ENCODE measurements around the gene PAGR1. TPM values are rescaled to one million over a fixed set of nuclear protein-coding genes. Genes with fewer than 3 reads are reported as not detected.

Gene PAGR1
- total and polyA plus RNA-seq, 10 of the 15 experiments (the other 5 are each of a cell fraction or from before 2014, with no cell fraction given) = 1.1 to 57.7 (median 23.4) TPM

DNA sequence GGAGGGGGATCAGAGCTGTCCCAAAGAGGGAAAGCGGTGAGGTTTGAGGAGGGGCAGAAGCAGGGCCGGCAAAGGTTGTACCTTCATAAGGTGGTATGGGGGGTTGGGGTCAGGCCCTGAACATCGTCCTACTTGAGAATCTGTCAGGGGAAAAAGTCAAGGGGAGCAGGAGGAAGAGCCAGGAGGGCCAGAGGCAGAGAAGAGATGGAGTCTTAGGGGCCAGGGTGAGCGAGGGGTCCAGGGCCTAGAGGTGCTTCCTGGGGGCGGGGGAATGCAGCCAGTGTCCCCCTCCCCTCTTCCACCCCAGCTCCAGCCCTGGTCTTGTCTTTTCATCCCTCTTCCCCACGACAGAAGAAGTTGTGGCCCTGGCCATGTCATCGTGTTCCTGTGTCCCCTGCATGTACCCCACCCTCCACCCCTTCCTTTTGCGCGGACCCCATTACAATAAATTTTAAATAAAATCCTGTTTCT, 5.2 kb upstream of the PAGR1 start:
- no peak for FAIRE-seq
- Histone ChIP-seq H4K20me1 (ENCODE audit: control insufficient read depth, insufficient read depth) (no peaks in the 10 kb centered on the region), H3K4me1 (ENCODE audit: control insufficient read depth, insufficient read depth, low read length) (peaks cover 30% of the 10 kb centered on the region), H3K27ac (ENCODE audit: control insufficient read depth, insufficient read depth) (no peak overlapping the region), H3K36me3 (ENCODE audit: control insufficient read depth in 2 of 2, insufficient read depth in 2 of 2, low read length in 1 of 2) (peaks cover 7 to 13% of the 10 kb centered on the region in 2 experiments; a peak in 2 of 4 replicates), H3K4me3 (peak overlapping the region; percentile 85; the same call in 1 of the 2 replicates), H3K27me3 (replicated peaks in 1 of 2; ENCODE audit: control insufficient read depth in 2 of 2, insufficient read depth in 2 of 2, low read length in 1 of 2) (no peaks in the 10 kb centered on the region), H3K9me3 (replicated peaks; ENCODE audit: control insufficient read depth, insufficient read depth, low read length) (no peaks in the 10 kb centered on the region), H3K9ac (ENCODE audit: control insufficient read depth, insufficient read depth, low read length) (no peak overlapping the region), H2AFZ (ENCODE audit: control insufficient read depth, low read depth, low read length) (no peak overlapping the region), H3K4me2 (ENCODE audit: control insufficient read depth, insufficient read depth) (peak overlapping the region; percentile 99), H3K79me2 (ENCODE audit: control insufficient read depth, insufficient read depth, low read length) (peaks cover 27% of the 10 kb centered on the region)
- in situ Hi-C loops (cut with MboI) (no loop called here), intact Hi-C loops (cut with micrococcal nuclease; ENCODE audit: unreplicated experiment) (no loop called here)
- SMC1A ChIA-PET (ENCODE audit: uncharacterized antibody, unreplicated experiment) = interaction anchor here (1.4 to 2.1 kb wide), 3 partner anchors 12 to 79 kb away, joined by 4 to 5 read pairs (median 4); no protein-coding TSS in a partner anchor
- POLR2A ChIA-PET = interaction anchor here (0.5 to 1.5 kb wide), 6 partner anchors 8 to 67 kb away, joined by 3 to 6 read pairs (median 3); partner anchors contain the start of gene MVP
- RAD21 ChIA-PET (ENCODE audit: unreplicated experiment) = interaction anchor here (1.0 to 1.1 kb wide), 2 partner anchors 9 to 38 kb away, joined by 3 to 4 read pairs; partner anchors contain the start of gene MVP
- TF ChIP-seq CREB1 (IDR thresholded peaks at IDR 0.05; ENCODE audit: low read depth) = no peak
- no peak for TF ChIP-seq GATAD2B (conservative IDR thresholded peaks at IDR 0.05; ENCODE audit: low read depth)
- no peak for TF ChIP-seq CHD4 (IDR thresholded peaks at IDR 0.05)
- TF ChIP-seq CBFB (IDR thresholded peaks at IDR 0.05; ENCODE audit: low read depth) = no peak
- no peak for TF ChIP-seq ESRRA (IDR thresholded peaks at IDR 0.05; ENCODE audit: low read length)
- TF ChIP-seq CREM (IDR thresholded peaks at IDR 0.05; ENCODE audit: low read depth) = no peak
- no peak for TF ChIP-seq POLR2AphosphoS5 (IDR thresholded peaks at IDR 0.05; ENCODE audit: low read length)
- no peak for TF ChIP-seq RAD21 (IDR thresholded peaks at IDR 0.05; ENCODE audit: insufficient read depth, low read depth, low read length)
- TF ChIP-seq, protein P1, sequence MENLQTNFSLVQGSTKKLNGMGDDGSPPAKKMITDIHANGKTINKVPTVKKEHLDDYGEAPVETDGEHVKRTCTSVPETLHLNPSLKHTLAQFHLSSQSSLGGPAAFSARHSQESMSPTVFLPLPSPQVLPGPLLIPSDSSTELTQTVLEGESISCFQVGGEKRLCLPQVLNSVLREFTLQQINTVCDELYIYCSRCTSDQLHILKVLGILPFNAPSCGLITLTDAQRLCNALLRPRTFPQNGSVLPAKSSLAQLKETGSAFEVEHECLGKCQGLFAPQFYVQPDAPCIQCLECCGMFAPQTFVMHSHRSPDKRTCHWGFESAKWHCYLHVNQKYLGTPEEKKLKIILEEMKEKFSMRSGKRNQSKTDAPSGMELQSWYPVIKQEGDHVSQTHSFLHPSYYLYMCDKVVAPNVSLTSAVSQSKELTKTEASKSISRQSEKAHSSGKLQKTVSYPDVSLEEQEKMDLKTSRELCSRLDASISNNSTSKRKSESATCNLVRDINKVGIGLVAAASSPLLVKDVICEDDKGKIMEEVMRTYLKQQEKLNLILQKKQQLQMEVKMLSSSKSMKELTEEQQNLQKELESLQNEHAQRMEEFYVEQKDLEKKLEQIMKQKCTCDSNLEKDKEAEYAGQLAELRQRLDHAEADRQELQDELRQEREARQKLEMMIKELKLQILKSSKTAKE (IDR thresholded peaks at IDR 0.05; ENCODE audit: low read depth, poor library complexity, severe bottlenecking) = no peak
- 63% methylated on average over 7 of the region's 9 CpGs for WGBS (ENCODE audit: insufficient coverage, insufficient replicate concordance, low lambda C conversion rate, missing lambda C conversion rate)
- CTCF ChIA-PET = interaction anchor here (0.6 to 1.3 kb wide), 3 partner anchors 38 to 221 kb away, joined by 3 to 6 read pairs (median 3); no protein-coding TSS in a partner anchor
- ATAC-seq = no peak
- TSS peak; percentile 89 for BruUV-seq (replicated peaks)
- no peak for DNase-seq (ENCODE audit: low read depth, low spot score)
